Stimulated activated CD8-positive, alpha-beta memory T cell treated with anti-CD3 and anti-CD28 coated beads, Interleukin-15, amount 100 ng/mL, for 24 hours (primary cell): ENCODE results near the gene ABCC11.

Experiments
- DNase-seq: peaks from one replicate; pipeline ENCODE4 v3.0.0-alpha.2; 2020; ENCODE audit warnings: low read depth

ABCC11 gene

DNA sequence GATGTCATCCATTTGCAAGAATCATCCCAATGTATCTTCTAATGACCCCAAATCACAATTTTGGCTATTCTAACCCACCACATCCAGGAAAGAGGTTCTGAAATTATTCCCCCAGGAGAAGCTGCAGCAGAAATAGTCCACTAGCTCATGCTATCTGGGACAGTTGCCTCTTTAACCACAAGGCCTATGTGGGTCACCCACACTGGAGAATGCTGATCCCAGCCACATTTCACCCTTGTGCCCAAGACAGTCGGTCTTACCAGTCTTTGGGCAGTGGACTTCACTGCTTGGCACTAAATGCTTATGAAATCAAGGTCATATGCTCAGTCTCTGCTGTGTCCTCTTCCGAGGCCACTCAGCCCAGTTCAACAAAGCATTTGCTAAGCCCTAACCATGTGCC is 118.6 kb downstream of the ABCC11 start:
- DNase-seq = no peak

DNA sequence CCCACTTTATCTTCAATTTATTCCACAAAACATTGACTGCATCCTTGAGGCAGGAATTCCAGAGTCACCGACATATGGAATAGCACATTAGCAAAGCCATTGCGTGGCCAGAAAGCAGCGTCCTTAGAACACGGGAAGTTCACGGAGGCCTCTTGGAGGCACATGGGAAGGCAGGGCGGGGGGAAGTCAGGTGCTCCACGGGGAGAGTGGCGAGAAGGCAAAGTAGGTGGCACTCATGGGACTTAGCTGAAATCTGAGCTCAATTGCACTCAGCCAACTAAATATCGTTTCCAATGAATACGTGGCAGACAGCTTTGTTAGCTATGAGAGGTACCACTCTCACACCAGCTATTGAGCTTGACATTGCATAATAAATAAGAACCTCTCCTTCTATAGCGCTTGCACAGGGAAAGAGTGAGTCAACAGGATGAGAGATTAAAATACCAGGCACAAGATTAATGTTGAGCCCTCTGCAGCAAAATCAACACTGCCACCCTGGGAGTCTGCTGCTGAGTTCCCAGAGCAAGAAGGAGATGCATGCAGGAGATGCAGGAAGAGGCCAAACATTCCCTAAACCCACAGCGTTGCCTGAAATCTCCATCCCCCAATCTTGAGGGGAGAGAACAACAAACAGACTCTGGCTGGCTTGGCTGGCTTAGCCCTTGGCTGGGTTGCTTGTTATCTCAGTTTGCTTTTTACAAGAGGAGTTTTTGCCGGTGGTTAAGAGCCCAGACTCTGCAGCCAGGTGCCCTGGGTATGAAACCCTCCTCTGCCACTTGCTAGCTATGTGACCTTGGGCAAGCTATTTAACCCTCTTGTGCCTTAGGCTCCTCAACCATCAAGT is 120.3 kb downstream of the ABCC11 start:
- DNase-seq = no peak

DNA sequence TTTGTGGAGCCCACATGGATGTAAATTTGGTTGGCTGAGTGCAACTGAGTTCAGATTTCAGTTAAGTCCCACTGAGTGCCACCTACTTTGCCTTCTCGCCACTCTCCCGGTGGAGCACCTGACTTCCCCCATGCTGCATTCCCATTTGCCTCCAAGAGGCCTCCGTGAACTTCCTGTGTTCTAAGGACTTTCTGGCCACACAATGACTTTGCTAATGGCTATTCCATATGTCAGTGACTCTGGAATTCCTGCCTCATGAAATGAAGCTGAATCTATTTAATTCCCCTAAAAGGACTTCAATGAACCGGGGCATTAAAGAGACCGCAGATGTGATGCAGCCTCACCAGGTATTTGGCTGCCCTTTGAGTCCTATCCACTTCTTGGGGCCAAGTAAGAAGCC is 121.5 kb downstream of the ABCC11 start:
- no peak for DNase-seq

DNA sequence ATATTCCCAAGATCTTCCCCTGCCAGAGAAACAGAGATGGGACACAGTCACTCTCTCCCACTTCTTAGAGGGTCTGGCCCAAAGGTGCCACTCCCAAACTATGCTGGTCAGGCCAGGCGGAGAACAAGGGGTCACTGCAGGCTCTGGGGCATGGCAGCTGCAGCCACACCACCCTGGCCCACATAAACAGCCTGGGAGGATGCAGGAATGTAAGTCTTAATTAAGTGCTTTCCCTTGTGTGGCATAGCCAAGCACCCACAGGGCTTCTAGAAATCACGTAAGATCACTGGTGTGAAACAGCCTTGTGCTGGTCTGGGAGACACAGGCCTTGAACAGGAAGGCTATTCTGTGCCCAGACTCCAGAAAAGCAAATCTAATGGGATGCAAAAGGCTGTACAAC is 123.1 kb downstream of the ABCC11 start:
- no peak for DNase-seq

DNA sequence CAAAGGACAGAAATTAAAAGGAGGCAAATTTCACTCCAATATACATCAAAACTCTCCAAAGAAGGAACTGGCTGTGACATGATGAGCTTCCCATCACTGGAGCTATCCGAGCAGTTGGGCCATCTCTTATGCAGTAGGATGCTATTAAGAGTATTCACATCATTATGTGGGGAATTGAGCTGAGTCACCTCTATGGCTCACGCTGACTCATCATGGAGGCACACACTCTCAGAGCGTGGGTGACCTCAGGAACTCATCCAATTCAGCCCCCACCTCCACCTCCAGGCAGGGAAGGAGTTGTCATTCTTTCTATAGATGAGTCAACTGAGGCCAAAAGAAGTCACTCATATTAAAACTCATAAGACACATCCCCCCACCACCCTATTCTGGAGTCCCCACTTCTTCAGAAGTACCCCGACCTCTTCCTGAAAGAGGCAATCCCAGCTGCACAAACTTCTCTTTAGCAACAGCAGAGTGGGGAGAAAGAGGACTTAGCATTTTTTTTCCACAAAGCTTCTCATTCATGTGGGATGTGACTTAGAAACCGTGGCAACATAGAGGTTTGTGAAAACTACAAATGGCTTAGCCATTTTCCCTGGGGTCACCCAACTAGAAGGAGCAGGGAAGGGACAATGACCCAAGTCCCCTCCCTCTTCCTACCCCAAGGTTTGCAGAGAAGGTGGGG is 124.1 kb downstream of the ABCC11 start:
- DNase-seq = peak; percentile 15

DNA sequence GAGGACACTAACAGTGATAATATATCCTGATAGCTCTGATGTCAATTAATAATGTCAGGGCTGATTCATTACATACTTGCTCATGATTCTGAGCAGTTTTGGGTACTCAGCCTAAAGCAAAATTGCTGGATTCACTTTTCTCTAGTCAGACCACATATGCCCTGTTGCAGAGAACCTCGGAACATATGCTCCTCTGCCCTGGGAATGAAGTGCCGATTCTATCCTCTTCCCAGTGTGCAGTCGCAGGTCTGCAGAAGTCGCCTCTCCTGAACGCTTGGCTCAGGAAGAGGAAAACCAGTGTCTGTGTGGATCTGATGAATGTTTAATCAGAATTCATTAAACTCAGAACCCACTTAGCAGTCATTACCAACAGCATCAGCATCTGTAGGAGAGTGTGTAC is 126.1 kb downstream of the ABCC11 start:
- DNase-seq = no peak

DNA sequence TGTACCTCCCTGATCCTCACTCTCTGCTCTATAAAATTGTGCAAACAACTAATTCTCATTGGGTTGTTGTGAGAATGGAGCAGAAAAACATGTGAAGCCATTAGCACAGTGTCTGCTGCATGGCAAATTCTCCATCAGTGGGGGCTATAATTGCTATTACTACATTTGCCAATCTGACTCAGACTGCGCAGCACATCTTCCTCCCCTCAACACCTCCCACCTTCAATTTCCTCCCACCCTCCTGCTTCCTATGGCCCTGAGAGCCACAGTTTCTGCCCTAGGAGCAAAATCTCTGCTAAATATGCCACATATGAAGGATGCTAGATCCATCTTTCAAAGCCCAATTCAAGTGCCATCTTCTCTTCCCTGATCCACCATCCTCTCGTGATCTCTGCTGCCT is 128.5 kb downstream of the ABCC11 start:
- DNase-seq = no peak

DNA sequence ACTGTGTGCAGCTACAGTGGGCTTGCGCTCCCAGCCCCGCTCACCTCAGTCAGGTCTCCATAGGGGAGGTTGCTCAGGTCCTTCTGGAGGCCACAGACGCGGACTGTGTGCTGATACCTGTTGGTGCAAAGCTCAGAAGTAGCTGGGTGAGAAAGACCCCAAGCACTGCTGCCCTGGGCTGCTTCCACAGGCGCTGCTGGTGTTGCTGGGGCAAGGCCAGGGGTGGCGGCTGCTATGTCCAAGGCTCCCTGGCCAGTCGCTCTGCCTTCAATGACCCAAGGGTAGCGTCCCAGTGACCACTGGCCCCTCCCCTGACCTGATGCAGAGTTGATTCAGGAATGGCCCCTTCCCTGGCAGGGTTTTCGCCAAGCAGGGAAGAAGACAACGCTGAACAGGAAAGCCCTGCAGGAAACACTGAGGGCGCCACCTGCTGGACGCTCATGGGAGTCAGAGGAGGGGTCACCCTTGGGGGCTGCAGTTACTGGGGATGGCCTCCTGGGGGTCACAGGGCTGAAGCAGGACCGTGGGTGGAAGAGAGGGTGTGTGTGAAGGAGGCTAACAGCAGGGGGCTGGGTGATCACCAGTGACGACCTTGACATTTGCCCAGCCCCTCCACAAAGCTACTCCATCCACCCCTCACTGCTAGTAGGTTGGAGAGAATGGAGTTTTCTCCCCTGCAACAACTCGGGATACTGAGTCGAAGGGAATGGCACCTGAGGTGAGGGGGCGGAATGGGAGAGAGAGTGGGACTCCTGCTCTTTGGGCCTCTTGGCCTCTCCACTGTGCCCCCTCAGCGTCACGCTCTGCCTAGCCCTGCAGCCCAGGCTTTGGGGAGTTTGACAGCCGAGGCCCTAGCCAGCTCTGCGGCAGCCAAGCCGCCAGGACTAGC is 129.9 kb downstream of the ABCC11 start:
- DNase-seq = peak; percentile 38
